Activated CD8-positive, alpha-beta memory T cell treated with anti-CD3 and anti-CD28 coated beads, Interleukin-2, amount 10 ng/mL, durations not matched to agents 7 days and 5 days (primary cell): ENCODE measurements around the gene ANKRD37. TPM values are rescaled to one million over a fixed set of nuclear protein-coding genes. Genes with fewer than 3 reads are reported as not detected.

Experiments used
- total RNA-seq, 2 experiments: library from RNA; stranded (reverse); gene quantifications; one replicate each; pipeline ENCODE4 v1.2.3, GENCODE V29; 2021

Gene ANKRD37
- total RNA-seq, 2 experiments from 2014 or later = 11.8 to 12.5 TPM

Other genes with a start within 250 kb of the ANKRD37 start
- 10 to 100 TPM; 30.8 to 31.8 TPM for gene CFAP97, start 192.8 kb upstream of the ANKRD37 start, total RNA-seq
- 10 to 100 TPM; 16.2 to 16.9 TPM for gene SNX25, start 187.2 kb upstream of the ANKRD37 start, total RNA-seq
- 1 to 10 TPM in 1 of 2 experiments, under 1 TPM in 1; 0.73 to 1.3 TPM for gene LRP2BP, start 917 bp upstream of the ANKRD37 start, total RNA-seq
- 10 to 100 TPM; 17.5 to 18.1 TPM for gene UFSP2, start 29.1 kb downstream of the ANKRD37 start, total RNA-seq
- not detected for gene CCDC110, start 74.9 kb downstream of the ANKRD37 start, total RNA-seq
- not detected for gene PDLIM3, start 138.7 kb downstream of the ANKRD37 start, total RNA-seq